Loucy (cell line): ENCODE data around the gene ZFHX2.
"Not testable (repeated sequence)": the region's sequence is repeated elsewhere in the genome, so short reads cannot be mapped to it uniquely, and the experiment has no call there.

Experiments used
- H2AFZ ChIP-seq: fragments of 200-600 bp; sonication (generic); 2 replicates; pipeline ENCODE4 v1.6.0; 2016; ENCODE audit warnings: antibody characterized with exemption, mild to moderate bottlenecking, low read length, moderate library complexity
- H3F3A ChIP-seq: fragments of 200-600 bp; 2 replicates; pipeline ENCODE4 v1.6.0; 2016; ENCODE audit warnings: antibody characterized with exemption, low read depth, mild to moderate bottlenecking
- H3K27me3 ChIP-seq: fragments of 200-600 bp; sonication (generic); 2 replicates; pipeline ENCODE4 v1.6.1; 2014; ENCODE audit warnings: low read length, mild to moderate bottlenecking; ENCODE audit not compliant: insufficient read depth, poor library complexity, severe bottlenecking
- H3K36me3 ChIP-seq: fragments of 200-600 bp; sonication (generic); 2 replicates; pipeline ENCODE4 v1.6.1; 2016; ENCODE audit warnings: low read length; ENCODE audit not compliant: insufficient read depth
- H3K4me1 ChIP-seq: fragments of 200-600 bp; sonication (generic); 2 replicates; pipeline ENCODE4 v1.5.1; 2014; ENCODE audit warnings: low read length, mild to moderate bottlenecking; ENCODE audit not compliant: insufficient read depth, poor library complexity, severe bottlenecking
- H3K4me2 ChIP-seq: fragments of 200-600 bp; sonication (generic); 2 replicates; pipeline ENCODE4 v1.6.0; 2014; ENCODE audit warnings: antibody characterized with exemption, low read length, low read depth, mild to moderate bottlenecking; ENCODE audit not compliant: poor library complexity, severe bottlenecking
- H3K4me3 ChIP-seq: fragments of 200-600 bp; sonication (generic); 2 replicates; pipeline ENCODE4 v1.5.1; 2014; ENCODE audit warnings: low read length, mild to moderate bottlenecking, mixed read lengths; ENCODE audit not compliant: poor library complexity, severe bottlenecking
- H3K79me2 ChIP-seq: fragments of 200-600 bp; sonication (generic); 2 replicates; pipeline ENCODE4 v1.6.1; 2014; ENCODE audit warnings: low read length; ENCODE audit not compliant: insufficient read depth
- H3K9ac ChIP-seq: fragments of 200-600 bp; sonication (generic); 2 replicates; pipeline ENCODE4 v1.6.0; 2014; ENCODE audit warnings: mild to moderate bottlenecking, low read depth, low read length, moderate library complexity; ENCODE audit not compliant: poor library complexity, severe bottlenecking
- H3K9me2 ChIP-seq: fragments of 200-600 bp; sonication (generic); replicated peaks from 2 replicates; pipeline ENCODE4 v1.6.1; 2016; ENCODE audit warnings: low read depth, low read length, mixed read lengths
- H3K9me3 ChIP-seq: fragments of 200-600 bp; sonication (generic); 2 replicates; pipeline ENCODE4 v1.6.1; 2014; ENCODE audit warnings: mild to moderate bottlenecking, antibody characterized with exemption, low read length, low read depth; ENCODE audit not compliant: insufficient read depth
- H4K20me1 ChIP-seq: fragments of 200-600 bp; sonication (generic); 2 replicates; pipeline ENCODE4 v1.6.0; 2014; ENCODE audit warnings: antibody characterized with exemption, low read length, mild to moderate bottlenecking; ENCODE audit not compliant: insufficient read depth, poor library complexity, severe bottlenecking
- CTCF ChIP-seq: fragments of 200-600 bp; sonication (generic); conservative IDR thresholded peaks from 2 replicates; pipeline ENCODE4 v1.5.1; 2014; ENCODE audit warnings: mild to moderate bottlenecking, antibody characterized with exemption, low read length
- EZH2phosphoT487 ChIP-seq: fragments of 200-600 bp; IDR thresholded peaks from 2 replicates; pipeline ENCODE4 v1.6.1; 2018; ENCODE audit warnings: antibody characterized with exemption, mild to moderate bottlenecking, moderate library complexity, borderline replicate concordance

ZFHX2 gene

GRCh38 chr14:23590198-23590597 is 38.6 kb upstream of the ZFHX2 start:
- no peaks in the 10 kb centered on the region for H3K79me2 ChIP-seq
- no peak for TF ChIP-seq CTCF
- TF ChIP-seq EZH2phosphoT487: no peak
- H3F3A ChIP-seq: no peaks in the 10 kb centered on the region

GRCh38 chr14:23589606-23590005 is 38.0 kb upstream of the ZFHX2 start:
- no peaks in the 10 kb centered on the region for H3K9me3 ChIP-seq
- no peaks in the 10 kb centered on the region for H3K9me2 ChIP-seq
- H3K79me2 ChIP-seq: no peaks in the 10 kb centered on the region
- peaks cover 5% of the 10 kb centered on the region for H3K27me3 ChIP-seq
- peak overlapping the region; percentile 20 for H3K9ac ChIP-seq
- no peaks in the 10 kb centered on the region for H3F3A ChIP-seq
- H3K4me2 ChIP-seq: peak overlapping the region; percentile 45
- TF ChIP-seq CTCF (no peak), EZH2phosphoT487 (no peak)
- H4K20me1 ChIP-seq: no peaks in the 10 kb centered on the region
- H3K4me3 ChIP-seq: no peak overlapping the region
- H2AFZ ChIP-seq: peak overlapping the region; percentile 78
- no peaks in the 10 kb centered on the region for H3K36me3 ChIP-seq
- H3K4me1 ChIP-seq: peaks cover 8% of the 10 kb centered on the region

More at GRCh38 chr14:23590198-23590597, 38.6 kb upstream of the ZFHX2 start:
- H3K36me3 ChIP-seq: no peaks in the 10 kb centered on the region
- no peak overlapping the region for H2AFZ ChIP-seq
- H4K20me1 ChIP-seq: no peaks in the 10 kb centered on the region
- no peak overlapping the region for H3K9ac ChIP-seq
- no peaks in the 10 kb centered on the region for H3K9me2 ChIP-seq
- no peak overlapping the region for H3K4me3 ChIP-seq
- H3K9me3 ChIP-seq: no peaks in the 10 kb centered on the region
- H3K27me3 ChIP-seq: peaks cover 5% of the 10 kb centered on the region
- H3K4me2 ChIP-seq: no peak overlapping the region
- peaks cover 8% of the 10 kb centered on the region for H3K4me1 ChIP-seq

- H3K27me3 ChIP-seq: peaks cover 5% of the 10 kb centered on the region
- no peaks in the 10 kb centered on the region for H3K9me3 ChIP-seq
- no peaks in the 10 kb centered on the region for H4K20me1 ChIP-seq
- peak overlapping the region; percentile 78 for H2AFZ ChIP-seq
- no peaks in the 10 kb centered on the region for H3K36me3 ChIP-seq
- H3K79me2 ChIP-seq: no peaks in the 10 kb centered on the region
- H3F3A ChIP-seq: no peaks in the 10 kb centered on the region
- no peaks in the 10 kb centered on the region for H3K9me2 ChIP-seq
- H3K9ac ChIP-seq: peak overlapping the region; percentile 20
- peak overlapping the region; percentile 45 for H3K4me2 ChIP-seq
- no peak overlapping the region for H3K4me3 ChIP-seq
- TF ChIP-seq EZH2phosphoT487 (no peak), CTCF (peak; percentile 90)
- H3K4me1 ChIP-seq: peaks cover 8% of the 10 kb centered on the region
Observed at GRCh38 chr14:23588884-23589598, 37.5 kb upstream of the ZFHX2 start.

- not testable (repeated sequence) for H3K9me3 ChIP-seq, H3K4me2 ChIP-seq, H3K9ac ChIP-seq, H3K79me2 ChIP-seq, H3K27me3 ChIP-seq, H3K9me2 ChIP-seq, H3K4me3 ChIP-seq, H3K4me1 ChIP-seq, H2AFZ ChIP-seq, H3F3A ChIP-seq, H4K20me1 ChIP-seq, H3K36me3 ChIP-seq
Observed at GRCh38 chr14:23584527-23585203, 33.1 kb upstream of the ZFHX2 start.

GRCh38 chr14:23583761-23584526 is 32.4 kb upstream of the ZFHX2 start:
- not testable (repeated sequence) for H3K9me3 ChIP-seq, H3F3A ChIP-seq, H3K79me2 ChIP-seq, H3K4me3 ChIP-seq, H4K20me1 ChIP-seq, H3K36me3 ChIP-seq, H3K9me2 ChIP-seq, H3K9ac ChIP-seq, H3K4me1 ChIP-seq, H3K27me3 ChIP-seq, H2AFZ ChIP-seq, H3K4me2 ChIP-seq
